ENCODE results near the gene XYLB. TPM values are rescaled to one million over a fixed set of nuclear protein-coding genes. Genes with fewer than 3 reads are reported as not detected.
A peak's percentile ranks its signal among the peaks of the same experiment; 100 is the strongest.

Gene XYLB
- total and polyA plus RNA-seq, 9 donors: 1.9 to 4.7 (median 3.3) TPM

DNA sequence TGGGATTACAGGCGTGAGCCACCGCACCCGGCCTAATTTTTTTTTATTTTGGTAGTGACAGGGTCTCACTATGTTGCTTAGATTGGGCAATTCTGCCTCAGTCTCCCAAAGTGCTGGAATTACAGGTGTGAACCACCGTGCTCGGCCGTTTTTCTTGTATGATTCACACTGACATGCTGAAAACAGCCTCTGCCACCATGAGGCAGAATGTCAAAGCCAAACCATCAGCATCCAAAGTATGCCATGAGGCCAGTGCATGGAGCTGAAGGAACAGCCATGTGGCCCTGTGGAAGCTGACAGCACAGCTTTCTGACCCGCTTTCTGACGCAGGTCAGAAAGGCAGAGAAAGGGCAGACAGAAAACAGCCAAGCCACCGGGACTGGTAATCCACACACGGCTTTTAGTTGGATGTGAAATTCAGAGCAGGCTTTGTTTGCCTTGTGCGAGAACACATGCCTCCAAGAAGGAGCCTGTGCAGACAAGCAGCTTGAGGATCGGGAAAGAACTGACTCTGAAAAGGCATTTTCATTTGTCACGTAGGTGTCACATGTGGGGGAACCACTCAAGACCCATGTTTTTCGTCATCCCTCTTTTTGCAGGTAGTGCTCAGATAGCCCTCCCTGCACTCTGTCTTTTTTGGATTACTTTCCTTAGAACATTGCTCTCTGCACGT lies 25.1 kb downstream of the XYLB start:
- Histone ChIP-seq H3K36me3 (ENCODE audit: control insufficient read depth, insufficient read depth, low read length) (peaks cover 49% of the 10 kb centered on the region), H3K9me3 (replicated peaks; ENCODE audit: control insufficient read depth, low read depth, low read length) (no peaks in the 10 kb centered on the region), H3K4me1 (ENCODE audit: control insufficient read depth, insufficient read depth, low read length) (no peaks in the 10 kb centered on the region), H3K27me3 (ENCODE audit: control insufficient read depth, insufficient read depth, low read length) (no peaks in the 10 kb centered on the region), H3K4me3 (ENCODE audit: low read length) (no peak overlapping the region), H3K27ac (ENCODE audit: low read length) (no peak overlapping the region)
- 64% methylated on average over 9 of the region's 15 CpGs for WGBS (ENCODE audit: insufficient coverage)
- no peak for DNase-seq

DNA sequence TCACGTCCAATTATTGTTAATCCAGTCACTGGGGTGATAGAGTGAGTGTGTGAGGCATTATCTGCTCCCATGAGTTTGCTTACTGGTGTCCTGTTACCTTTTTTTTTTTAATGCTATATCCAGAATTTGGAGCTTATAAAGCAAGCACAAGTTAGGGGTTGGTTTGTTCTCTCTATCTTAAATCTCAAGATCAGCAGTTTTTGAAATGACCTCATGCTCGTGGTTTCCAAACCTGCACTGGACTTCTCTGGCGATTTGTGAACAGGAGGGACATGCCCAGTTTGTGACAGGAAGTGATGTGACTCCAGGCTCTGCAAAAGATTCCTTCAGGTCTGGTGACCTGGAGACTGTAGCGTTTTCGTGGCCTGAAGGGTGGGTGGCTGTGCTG lies 25.6 kb downstream of the XYLB start:
- DNase-seq: no peak
- peaks cover 53% of the 10 kb centered on the region for H3K36me3 ChIP-seq (ENCODE audit: control insufficient read depth, insufficient read depth, low read length)
- H3K4me1 ChIP-seq (ENCODE audit: control insufficient read depth, insufficient read depth, low read length): no peaks in the 10 kb centered on the region
- 79% methylated on average over 4 of the region's 5 CpGs for WGBS (ENCODE audit: insufficient coverage)
- no peaks in the 10 kb centered on the region for H3K27me3 ChIP-seq (ENCODE audit: control insufficient read depth, insufficient read depth, low read length)
- H3K9me3 ChIP-seq (replicated peaks; ENCODE audit: control insufficient read depth, low read depth, low read length): no peaks in the 10 kb centered on the region
- no peak overlapping the region for H3K27ac ChIP-seq (ENCODE audit: low read length)
- no peak overlapping the region for H3K4me3 ChIP-seq (ENCODE audit: low read length)

DNA sequence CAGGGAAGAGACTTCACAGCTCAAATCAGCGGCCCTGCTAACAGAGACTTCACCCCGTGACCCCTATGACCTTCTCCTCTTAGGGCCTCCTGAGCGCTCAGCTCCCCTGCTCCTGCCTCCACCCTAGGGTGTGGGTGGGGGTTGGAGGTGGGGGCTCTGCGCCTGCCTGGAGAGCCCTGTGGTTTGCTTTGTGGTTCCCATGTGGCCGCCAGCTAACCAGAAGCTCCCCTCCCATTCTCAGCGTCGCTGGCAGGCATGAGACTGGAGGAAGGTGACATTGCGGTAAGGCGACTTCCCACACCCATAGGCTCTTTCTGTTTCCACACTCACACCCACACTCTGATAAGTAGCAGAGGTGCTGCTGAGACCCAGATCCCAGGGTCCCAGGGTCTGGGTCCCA lies 27.6 kb downstream of the XYLB start:
- Histone ChIP-seq H3K27me3 (ENCODE audit: control insufficient read depth, insufficient read depth, low read length) (no peaks in the 10 kb centered on the region), H3K9me3 (replicated peaks; ENCODE audit: control insufficient read depth, low read depth, low read length) (no peaks in the 10 kb centered on the region), H3K4me1 (ENCODE audit: control insufficient read depth, insufficient read depth, low read length) (no peaks in the 10 kb centered on the region), H3K4me3 (ENCODE audit: low read length) (no peak overlapping the region), H3K27ac (ENCODE audit: low read length) (no peak overlapping the region), H3K36me3 (ENCODE audit: control insufficient read depth, insufficient read depth, low read length) (peaks cover 51% of the 10 kb centered on the region)
- DNase-seq: no peak
- no CpG with 5 or more reads among the region's 9 CpGs for whole genome bisulfite sequencing (ENCODE audit: insufficient coverage)

DNA sequence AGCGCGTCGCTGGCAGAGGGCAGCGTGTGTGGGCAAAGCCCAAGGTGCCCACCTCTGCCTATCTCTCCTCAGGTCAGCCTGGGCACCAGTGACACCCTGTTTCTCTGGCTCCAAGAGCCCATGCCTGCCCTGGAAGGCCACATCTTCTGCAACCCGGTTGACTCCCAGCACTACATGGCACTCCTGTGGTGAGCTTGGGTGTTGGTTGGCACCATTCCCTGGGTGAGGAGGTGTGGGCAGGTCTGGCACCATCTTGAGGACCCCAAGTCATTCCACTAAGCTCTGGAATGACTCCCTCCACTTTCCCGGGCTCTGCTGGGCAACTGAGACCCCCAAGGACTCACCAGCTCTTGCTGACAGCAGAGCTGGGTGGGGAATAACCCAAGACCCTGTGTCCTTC lies 28.5 kb downstream of the XYLB start:
- WGBS (ENCODE audit: insufficient coverage): no CpG with 5 or more reads among the region's 6 CpGs
- H3K27ac ChIP-seq (ENCODE audit: low read length): no peak overlapping the region
- no peaks in the 10 kb centered on the region for H3K9me3 ChIP-seq (replicated peaks; ENCODE audit: control insufficient read depth, low read depth, low read length)
- H3K36me3 ChIP-seq (ENCODE audit: control insufficient read depth, insufficient read depth, low read length): peaks cover 54% of the 10 kb centered on the region
- no peak for DNase-seq
- H3K27me3 ChIP-seq (ENCODE audit: control insufficient read depth, insufficient read depth, low read length): no peaks in the 10 kb centered on the region
- H3K4me1 ChIP-seq (ENCODE audit: control insufficient read depth, insufficient read depth, low read length): no peaks in the 10 kb centered on the region
- no peak overlapping the region for H3K4me3 ChIP-seq (ENCODE audit: low read length)

DNA sequence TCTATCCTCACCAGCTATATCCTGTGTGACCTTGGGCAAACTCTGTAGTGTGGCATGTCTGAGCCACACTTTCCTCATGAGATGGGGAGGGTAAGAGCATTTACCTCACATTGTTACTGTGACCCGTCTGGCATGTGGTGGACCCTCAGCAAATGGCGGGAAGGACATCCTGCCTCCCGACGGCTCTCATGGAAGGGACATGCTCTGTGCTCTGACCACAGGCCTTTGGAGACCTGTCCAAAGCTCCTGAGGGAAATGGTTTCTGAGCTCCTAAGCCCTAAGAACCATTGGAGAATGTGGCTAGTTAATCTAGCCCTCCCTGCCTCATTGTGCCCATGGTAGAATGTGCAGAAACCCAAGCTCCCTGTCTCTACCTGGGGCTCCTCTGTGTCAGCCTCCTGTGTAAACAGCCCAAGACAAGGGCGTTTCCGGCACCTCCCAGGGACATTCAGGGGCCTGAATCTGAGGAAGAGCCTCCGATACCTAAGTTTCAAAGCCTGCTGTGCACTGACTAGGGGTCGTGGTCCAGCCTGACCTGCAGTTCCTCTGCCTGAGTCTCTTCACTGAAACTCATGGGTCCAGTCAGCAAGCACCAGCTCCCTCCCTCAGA lies 29.0 kb downstream of the XYLB start:
- Histone ChIP-seq H3K4me3 (ENCODE audit: low read length) (no peak overlapping the region), H3K4me1 (ENCODE audit: control insufficient read depth, insufficient read depth, low read length) (no peaks in the 10 kb centered on the region), H3K27ac (ENCODE audit: low read length) (no peak overlapping the region), H3K9me3 (replicated peaks; ENCODE audit: control insufficient read depth, low read depth, low read length) (no peaks in the 10 kb centered on the region), H3K27me3 (ENCODE audit: control insufficient read depth, insufficient read depth, low read length) (no peaks in the 10 kb centered on the region), H3K36me3 (ENCODE audit: control insufficient read depth, insufficient read depth, low read length) (peaks cover 50% of the 10 kb centered on the region)
- WGBS (ENCODE audit: insufficient coverage): 93% methylated on average over 8 of the region's 8 CpGs
- no peak for DNase-seq

DNA sequence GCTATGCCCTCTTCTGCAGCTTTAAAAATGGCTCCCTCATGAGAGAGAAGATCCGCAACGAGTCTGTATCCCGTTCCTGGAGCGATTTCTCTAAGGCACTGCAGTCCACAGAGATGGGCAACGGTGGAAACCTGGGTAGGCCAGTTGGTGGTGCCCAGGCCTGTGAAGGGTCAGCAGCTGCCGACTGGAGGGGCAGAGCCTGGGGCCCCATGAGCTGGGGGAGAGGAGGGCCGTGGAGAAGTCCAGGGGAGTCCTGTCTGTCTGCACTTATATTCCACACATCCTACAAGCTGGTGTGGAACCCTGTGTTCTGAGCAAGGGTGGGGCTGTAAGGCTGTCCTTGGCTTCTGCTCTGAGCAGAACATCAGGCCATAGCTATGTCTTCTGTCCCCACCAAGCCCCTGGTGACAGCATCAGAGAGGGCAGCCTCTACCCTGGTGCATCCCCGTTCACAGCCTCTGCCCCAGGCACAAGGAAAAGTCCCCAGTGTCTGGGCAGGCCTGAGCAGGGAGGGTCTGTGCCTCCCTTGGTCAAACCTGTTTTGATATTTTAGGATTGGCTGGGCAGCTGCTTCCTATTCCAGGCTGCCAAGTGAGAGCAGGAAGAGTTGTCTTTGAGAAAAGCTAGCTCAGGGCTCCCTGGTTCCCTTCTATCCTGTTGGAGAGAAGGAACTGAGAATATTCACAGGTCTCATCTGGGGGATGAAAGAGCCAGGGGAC lies 29.7 kb downstream of the XYLB start:
- Histone ChIP-seq H3K27ac (ENCODE audit: low read length) (no peak overlapping the region), H3K4me1 (ENCODE audit: control insufficient read depth, insufficient read depth, low read length) (no peaks in the 10 kb centered on the region), H3K4me3 (ENCODE audit: low read length) (no peak overlapping the region), H3K9me3 (replicated peaks; ENCODE audit: control insufficient read depth, low read depth, low read length) (no peaks in the 10 kb centered on the region), H3K27me3 (ENCODE audit: control insufficient read depth, insufficient read depth, low read length) (no peaks in the 10 kb centered on the region), H3K36me3 (ENCODE audit: control insufficient read depth, insufficient read depth, low read length) (peaks cover 49% of the 10 kb centered on the region)
- DNase-seq: peak; percentile 7
- 90% methylated on average over 5 of the region's 8 CpGs for WGBS (ENCODE audit: insufficient coverage)

DNA sequence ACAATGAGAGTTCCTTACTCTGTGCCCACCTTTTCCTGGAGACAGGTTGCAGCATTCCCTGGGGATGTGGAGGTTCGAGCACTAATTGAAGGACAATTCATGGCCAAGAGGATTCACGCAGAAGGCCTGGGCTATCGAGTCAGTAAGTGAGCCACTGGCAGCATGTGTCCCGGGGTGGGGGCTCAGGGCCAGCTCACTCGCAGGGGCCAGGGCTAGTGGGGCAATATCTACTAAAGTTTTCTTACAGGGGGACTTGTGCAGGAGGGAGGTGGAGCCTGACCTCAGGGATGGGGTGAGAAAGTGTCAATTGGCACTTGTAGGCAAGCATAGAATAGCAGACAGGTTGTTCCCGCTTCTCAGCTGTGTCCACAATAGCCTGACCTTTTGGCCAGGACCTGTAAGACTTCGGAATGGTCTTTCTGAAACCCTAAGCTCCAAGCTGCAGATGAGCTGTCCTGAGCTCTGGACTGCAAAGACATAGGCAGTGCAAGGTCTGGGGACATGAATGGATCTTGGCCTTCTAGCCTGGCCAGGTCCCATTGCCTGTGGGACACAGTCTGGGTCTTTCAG lies 32.7 kb downstream of the XYLB start:
- no peak overlapping the region for H3K4me3 ChIP-seq (ENCODE audit: low read length)
- H3K27me3 ChIP-seq (ENCODE audit: control insufficient read depth, insufficient read depth, low read length): no peaks in the 10 kb centered on the region
- no peak for DNase-seq
- no peaks in the 10 kb centered on the region for H3K4me1 ChIP-seq (ENCODE audit: control insufficient read depth, insufficient read depth, low read length)
- no peak overlapping the region for H3K27ac ChIP-seq (ENCODE audit: low read length)
- 89% methylated on average over 5 of the region's 7 CpGs for whole genome bisulfite sequencing (ENCODE audit: insufficient coverage)
- peaks cover 37% of the 10 kb centered on the region for H3K36me3 ChIP-seq (ENCODE audit: control insufficient read depth, insufficient read depth, low read length)
- H3K9me3 ChIP-seq (replicated peaks; ENCODE audit: control insufficient read depth, low read depth, low read length): no peaks in the 10 kb centered on the region

DNA sequence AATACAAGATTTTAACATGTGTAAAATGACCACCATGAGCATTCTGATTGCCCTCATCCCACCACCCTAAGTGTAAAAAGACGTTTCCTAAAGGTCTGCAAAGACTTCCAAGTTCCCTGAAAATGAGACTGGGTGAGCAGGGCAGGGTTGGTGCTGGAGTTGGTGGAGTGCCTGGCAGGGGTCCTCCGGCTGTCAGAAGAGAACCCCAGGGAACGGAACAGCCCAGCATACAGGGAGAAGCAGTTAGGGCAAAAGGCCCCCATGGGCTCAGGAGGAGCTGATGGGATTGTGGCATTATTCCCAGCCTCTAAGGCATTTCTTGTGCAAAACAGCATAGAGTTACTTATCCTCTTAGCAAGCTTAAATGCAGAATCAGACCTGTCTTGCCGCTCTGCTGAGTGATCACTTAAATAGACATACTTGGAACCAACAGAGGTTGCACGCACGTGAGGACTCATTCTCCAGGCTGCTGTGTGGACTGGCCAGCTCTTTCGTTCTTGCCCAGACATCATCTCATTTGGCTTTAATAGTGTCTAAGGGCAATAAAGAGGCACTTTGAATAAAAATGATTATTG lies 36.0 kb downstream of the XYLB start:
- H3K9me3 ChIP-seq (replicated peaks; ENCODE audit: control insufficient read depth, low read depth, low read length): peaks cover 10% of the 10 kb centered on the region
- H3K4me3 ChIP-seq (ENCODE audit: low read length): no peak overlapping the region
- H3K4me1 ChIP-seq (ENCODE audit: control insufficient read depth, insufficient read depth, low read length): no peaks in the 10 kb centered on the region
- no peaks in the 10 kb centered on the region for H3K27me3 ChIP-seq (ENCODE audit: control insufficient read depth, insufficient read depth, low read length)
- WGBS (ENCODE audit: insufficient coverage): 81% methylated on average over 4 of the region's 7 CpGs
- H3K27ac ChIP-seq (ENCODE audit: low read length): no peak overlapping the region
- peaks cover 17% of the 10 kb centered on the region for H3K36me3 ChIP-seq (ENCODE audit: control insufficient read depth, insufficient read depth, low read length)
- no peak for DNase-seq

DNA sequence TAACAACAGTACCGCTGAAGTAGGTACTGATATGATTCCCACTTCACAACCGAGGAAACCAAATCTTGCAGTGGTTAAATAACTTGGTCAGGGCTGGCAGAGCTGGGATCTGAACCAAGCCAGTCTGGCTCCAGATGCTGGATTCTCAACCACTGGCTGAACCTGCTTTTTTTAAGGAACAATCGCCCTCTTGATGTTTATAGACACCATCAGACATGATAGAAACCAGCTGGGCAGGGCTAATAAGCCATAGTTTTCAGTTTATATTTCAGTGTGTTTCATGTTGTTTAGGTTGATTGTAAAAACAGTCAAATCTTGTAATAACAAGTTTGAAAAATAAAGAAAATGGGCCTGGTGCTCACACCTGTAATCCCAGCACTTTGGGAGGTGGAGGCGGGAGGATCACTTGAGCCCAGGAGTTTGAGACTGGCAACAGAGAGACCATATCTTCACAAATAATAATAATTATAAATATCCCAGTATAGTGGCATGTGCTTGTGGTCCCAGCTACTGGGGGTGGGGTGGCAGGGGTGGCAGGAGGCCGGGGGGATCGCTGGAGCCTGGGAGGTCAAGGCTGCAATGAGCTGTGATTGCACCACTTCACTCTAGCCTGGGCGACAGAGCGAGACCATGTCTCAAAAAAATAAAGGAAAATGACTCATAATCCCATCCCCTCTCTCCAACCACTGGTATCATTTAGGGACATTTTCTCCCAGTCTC lies 36.7 kb downstream of the XYLB start:
- Histone ChIP-seq H3K9me3 (replicated peaks; ENCODE audit: control insufficient read depth, low read depth, low read length) (peaks cover 12% of the 10 kb centered on the region), H3K36me3 (ENCODE audit: control insufficient read depth, insufficient read depth, low read length) (peaks cover 15% of the 10 kb centered on the region)
- 83% methylated on average over 1 of the region's 8 CpGs for WGBS (ENCODE audit: insufficient coverage)

More for the DNA sequence above, 36.7 kb downstream of the XYLB start:
- no peak for DNase-seq
- no peaks in the 10 kb centered on the region for H3K27me3 ChIP-seq (ENCODE audit: control insufficient read depth, insufficient read depth, low read length)
- no peak overlapping the region for H3K27ac ChIP-seq (ENCODE audit: low read length)
- no peaks in the 10 kb centered on the region for H3K4me1 ChIP-seq (ENCODE audit: control insufficient read depth, insufficient read depth, low read length)
- no peak overlapping the region for H3K4me3 ChIP-seq (ENCODE audit: low read length)
